Mesenteric fat pad (tissue), 1 donor: ENCODE results near the gene ALG12. TPM values are rescaled to one million over a fixed set of nuclear protein-coding genes. Genes with fewer than 3 reads are reported as not detected.
A peak's percentile ranks its signal among the peaks of the same experiment; 100 is the strongest.
"Not testable (repeated sequence)": the region's sequence is repeated elsewhere in the genome, so short reads cannot be mapped to it uniquely, and the experiment has no call there.

Experiments
- DNase-seq: peaks from one replicate; pipeline ENCODE4 v3.0.0-alpha.2; 2020; ENCODE audit warnings: low spot score
- total RNA-seq: library from RNA; stranded (reverse); fragmentation: NEBNext Ultra II Directional; extraction: Animal tissue kit (Norgen Biotek cat#: 25700); gene quantifications from one replicate; pipeline ENCODE4 v1.2.1, GENCODE V29; 2021
- donor health status: DM: yes; HTN: yes; CAD: no.

The ALG12 gene
- total RNA-seq, 1 donor from 2014 or later, result 12.5 TPM

DNA sequence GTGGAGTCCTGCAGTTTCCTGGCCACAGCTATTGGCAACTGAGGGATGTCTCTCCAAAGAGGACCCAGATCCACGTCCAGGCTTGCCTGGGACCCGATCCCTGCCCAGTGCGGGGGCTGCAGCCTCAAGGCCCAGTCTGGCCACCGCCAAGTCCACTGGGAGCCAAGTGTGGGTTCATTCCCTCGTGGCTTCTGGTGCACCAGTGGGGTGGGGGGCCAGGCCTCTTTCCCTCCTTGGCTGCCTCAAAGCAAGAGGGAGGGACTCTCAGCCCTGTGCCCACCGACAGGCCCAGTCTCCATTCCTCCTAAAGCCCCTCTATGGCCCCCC lies 29.0 kb upstream of the ALG12 start:
- DNase-seq, result no peak

DNA sequence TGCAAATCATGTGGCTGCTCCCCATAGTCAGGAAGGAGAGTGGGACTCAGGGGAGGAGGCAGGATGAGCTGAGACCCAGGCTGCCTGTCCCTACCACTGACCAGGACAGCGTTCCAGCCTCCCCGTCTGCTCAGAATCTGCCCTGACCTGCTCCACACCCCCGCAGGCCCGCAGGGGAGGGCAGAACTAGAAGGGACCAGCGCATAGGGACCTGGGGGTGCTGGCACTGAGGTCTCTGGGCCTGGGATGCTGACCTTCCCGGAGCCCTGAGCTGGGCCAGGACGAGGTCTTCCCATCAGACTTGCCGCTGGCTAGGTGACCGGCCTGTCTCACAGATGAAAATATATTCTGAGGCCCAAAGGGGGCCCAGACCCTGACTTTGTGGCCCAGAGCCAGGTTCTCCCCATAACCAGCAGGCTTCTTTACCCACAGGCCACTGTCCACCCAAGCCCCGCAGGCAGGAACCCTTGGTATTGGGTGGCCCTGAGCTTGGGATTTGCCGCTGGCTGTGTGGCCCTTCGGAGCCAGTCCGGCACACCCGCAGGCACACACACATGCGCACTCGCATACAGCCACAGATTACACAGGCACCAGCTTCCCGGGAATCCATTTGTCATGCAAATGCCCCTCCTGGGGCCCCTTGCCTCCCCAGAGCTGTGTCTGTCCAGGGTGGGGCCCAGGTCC lies 28.5 kb upstream of the ALG12 start:
- DNase-seq, result no peak

DNA sequence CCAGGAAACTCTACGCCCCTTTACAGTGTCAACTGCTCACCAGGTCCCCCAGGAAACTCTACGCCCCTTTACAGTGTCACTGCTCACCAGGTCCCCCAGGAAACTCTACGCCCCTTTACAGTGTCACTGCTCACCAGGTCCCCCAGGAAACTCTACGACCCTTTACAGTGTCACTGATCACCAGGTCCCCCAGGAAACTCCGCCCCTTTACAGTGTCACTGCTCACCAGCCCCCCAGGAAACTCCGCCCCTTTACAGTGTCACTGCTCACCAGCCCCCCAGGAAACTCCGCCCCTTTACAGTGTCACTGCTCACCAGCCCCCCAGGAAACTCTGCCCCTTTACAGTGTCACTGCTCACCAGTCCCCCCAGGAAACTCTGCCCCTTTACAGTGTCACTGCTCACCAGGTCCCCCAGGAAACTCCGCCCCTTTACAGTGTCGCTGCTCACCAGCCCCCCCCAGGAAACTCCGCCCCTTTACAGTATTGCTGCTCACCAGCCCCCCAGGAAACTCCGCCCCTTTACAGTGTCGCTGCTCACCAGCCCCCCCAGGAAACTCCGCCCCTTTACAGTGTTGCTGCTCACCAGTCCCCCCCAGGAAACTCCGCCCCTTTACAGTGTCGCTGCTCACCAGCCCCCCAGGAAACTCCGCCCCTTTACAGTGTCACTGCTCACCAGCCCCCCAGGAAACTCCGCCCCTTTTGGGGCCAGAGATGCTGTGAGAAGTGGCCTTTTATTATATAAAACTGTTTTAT lies 27.0 kb upstream of the ALG12 start:
- DNase-seq, result not testable (repeated sequence)

DNA sequence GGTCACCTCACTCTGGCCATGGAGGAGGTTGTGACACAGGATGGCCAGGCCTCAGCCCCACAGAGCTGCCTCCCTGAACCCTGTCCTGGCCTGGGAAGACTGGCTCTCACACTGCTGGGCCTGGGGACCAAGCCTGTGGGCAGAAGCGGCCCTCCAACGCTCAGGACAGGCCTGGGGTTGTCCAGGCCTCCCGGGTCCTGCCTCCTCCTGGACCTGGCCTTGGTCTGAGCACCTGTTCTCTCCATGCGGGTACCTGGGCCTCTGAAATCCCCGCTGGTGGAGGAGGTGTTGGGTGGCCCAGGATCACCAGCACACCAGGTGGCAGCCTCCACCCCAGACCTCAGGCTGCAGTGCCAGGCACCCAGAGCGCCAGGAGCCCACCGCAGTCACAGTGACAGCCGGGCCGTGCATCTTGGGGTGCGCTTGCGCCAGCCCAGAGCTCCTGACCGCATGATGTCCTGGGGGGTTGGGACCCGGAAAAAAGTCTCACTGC lies 26.2 kb upstream of the ALG12 start:
- DNase-seq, result no peak

DNA sequence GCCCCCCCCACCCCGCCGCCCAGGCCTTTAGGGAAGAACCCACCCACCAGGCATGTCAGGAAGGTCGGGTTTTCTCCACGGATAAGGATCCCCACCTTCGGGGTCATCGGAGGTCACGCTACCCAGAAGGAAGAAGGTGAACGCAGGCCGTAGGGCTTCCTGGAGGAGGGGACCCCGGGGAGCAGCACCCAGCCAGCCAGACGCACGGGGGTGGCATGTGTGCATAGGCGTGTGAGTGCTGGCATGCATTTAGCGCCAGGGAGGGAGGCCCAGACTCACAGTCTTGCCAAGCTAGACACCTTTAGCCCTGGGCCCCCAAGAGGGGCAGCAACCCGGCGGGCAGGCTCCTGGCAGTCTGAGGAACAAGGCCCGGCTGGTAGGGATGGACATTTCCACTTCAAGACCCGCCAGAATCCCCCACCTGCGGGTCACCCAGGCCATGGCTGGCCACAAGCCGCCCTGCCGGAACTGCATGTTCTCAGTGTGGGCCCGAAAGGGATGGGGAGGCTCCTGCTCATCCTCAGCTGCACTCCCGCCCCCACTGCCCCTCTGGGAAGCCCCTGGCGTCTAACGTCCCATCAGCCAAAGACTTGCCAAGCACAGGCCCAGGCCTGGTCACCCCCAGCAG lies 25.6 kb upstream of the ALG12 start:
- no peak for DNase-seq

DNA sequence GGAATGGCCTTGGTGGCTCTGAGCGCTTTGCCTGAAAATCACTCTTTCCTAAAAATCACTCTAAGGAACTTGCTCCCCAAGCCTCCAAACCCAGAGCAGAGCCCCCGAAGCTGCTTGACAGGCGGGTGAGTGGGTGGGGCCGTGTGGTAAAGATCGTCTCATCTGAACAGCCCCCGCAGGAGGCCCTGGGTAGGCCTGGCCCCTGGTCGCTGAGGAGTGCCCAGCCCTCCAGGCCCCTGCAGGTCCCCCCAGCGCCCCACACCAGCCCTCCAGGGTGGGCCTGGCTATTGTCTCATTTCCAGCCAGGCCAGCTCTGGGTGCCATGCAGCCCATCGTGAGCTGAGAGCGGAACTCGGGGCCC lies 25.1 kb upstream of the ALG12 start:
- DNase-seq, result no peak

DNA sequence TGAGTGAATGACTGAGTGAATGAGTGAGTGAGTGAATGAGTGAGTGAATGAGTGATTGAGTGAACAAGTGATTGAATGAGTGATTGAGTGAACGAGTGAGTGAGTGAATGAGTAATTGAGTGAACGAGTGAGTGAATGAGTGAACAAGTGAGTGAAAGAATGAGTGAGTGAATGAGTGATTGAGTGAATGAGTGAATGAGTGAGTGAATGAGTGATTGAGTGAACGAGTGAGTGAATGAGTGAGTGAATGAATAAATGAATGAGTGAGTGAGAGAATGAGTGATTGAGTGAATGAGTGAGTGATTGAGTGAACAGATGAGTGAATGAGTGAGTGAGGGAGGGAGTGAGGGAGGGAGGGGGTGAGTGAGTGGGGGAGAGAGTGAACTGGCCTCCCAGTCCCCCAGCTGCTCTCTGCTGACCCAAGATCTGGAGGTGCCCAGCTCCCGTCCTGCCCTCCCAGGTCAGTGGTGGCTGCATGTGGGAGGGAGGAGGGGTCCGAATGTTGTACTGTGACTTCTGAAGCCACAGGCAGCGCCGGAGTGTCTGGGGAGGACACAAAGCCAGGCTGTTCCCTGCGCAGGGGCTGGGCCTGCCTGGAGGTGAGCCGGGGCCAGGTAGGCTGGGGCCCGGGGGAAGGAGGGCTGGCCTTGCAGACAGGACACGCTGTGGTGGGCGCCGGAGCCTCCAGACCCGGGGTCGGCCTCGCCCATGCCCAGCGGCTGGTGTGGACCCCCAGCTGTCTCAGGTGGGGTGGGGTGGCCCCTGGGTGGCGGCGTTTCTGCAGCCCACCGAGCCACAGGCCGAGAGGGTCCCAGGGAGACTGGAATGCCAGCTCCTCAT lies 24.5 kb upstream of the ALG12 start:
- no peak for DNase-seq

DNA sequence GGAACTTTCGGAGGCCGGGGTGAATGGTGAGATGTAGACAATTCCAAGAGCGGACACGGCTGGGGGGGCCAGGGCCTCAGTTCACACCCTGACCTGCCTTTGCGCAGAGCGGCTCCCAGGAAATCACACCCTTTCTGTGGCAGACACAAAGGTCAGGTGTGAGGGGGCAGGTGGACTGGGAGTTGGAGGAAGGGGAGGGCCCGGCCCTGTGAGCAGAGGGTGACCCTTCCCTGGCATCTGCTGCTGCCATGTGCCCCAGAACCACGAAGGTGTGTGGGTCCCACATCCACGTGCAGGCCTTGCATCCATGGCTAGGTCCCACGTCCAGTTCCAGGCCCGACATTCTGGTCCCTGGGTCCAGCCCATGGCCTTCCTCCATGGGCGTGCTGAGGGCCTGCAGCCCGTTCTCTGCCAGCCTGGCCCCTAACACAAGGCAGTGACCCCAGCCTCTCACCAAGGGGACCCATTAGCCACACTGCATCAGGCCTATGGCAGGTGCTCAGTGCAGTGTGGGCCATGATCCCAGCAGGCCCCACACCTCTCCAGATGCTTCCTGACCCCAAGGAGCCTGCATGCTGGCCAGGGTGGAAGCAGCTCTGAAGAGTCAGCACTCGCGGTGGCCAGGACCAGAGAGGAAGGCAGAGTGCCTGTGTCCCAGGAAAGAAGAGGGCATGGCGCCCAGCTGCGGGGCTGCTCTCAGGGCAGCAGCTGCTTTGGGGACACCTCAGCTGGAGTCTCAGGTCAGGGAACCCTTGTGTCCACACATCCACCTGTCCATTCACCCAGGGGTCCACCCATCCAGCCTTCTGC lies 23.5 kb upstream of the ALG12 start:
- DNase-seq, result no peak

DNA sequence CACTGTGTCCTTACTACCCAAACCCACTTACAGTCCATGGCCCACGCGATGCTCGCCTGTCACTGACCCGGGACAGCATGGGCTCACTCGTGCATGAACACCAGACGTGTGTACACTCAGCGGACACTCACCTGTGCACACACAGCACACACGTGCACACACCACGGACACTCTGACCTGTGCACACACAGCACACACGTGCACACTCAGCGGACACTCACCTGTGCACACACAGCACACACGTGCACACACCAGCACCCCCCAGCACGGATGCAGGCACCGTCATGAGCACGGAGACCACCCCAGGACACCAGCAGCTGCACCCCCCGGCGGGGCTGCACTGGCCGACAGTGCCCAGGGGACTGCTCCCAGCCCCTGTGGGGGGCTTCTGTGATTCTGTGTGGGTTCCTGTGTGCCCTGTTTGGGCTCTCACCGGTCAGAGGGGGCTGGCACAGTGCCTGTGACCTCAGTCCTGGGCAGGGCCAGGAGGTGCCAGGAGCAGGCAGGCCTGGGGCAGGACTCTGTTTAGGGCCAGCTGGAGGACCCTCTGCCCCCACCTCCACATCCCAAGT lies 20.4 kb upstream of the ALG12 start:
- DNase-seq, result no peak

DNA sequence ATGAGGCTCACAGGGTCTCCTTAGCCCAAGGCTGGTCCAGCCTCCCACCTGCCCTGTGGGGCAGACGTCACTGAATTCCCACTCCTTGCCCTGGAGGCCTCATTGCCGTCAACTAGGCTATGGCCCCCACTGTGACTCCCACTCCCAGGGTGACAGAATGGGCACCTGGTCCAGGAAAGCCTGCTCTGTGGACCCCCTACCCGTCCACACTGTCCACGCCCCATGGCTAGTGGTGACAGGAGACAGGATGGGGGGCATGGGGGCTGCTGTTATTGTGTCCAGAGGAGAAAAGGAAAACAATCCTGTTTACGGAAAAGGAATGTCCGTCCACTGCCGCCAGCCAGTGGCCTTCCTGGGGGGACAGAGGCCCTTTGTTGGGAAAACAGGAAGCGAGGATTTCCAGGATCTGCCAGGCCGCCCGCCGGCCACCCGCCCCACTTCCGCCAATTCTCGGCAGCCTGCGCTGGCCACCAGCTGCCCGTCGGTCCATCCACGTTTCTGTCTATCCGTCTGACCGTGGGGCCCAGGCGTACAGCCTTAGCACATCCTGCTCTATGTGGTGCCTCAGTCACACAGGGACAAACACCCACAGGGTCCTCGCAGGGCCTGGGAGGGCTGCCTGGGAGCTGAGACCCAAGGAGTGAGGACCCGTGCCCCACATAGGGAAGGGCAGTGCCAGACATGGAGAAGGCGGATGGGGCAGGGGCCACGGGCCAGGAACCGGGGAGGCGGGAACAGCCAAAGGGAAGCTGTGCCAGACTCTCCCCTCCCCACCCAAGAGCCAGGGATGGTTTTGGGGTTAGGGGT lies 19.7 kb upstream of the ALG12 start:
- no peak for DNase-seq

DNA sequence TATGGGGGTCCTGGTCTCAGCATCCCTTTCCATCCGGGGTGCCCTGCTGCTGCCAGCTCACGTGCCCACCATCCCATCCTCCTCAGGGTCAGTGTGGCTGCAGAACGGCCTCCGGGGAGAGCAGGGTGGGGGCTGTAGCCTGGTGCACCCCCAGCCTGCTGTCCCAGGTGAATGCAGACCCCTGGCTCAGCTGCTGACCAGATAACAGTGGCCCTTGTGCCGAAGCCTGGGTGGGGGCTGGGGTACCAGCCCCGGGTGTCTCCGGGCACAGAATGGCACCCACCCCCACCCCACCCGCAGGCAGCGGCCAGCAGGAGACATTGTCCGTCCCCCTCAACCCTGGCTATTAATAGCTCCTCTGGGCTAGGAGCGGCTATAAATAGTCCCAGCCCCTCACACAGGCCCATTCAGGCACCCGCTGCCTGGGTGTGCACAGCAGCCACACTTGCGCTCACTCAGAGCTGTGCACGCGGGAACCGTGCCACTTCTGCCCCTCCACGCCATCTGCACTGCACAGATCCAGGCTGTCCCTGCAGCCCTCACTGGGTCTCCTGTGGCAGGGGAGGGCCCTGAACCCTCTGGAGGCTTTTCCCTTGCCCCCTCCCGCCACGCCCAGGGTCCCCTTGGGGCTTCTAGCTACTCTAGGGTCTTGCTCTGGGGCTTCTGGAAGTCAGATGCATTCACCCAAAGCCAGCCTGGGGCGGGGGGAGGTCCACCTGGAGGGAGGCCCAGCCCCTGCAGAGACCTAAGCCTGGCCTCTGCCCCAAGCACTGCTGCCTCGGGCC lies 18.9 kb upstream of the ALG12 start:
- no peak for DNase-seq

DNA sequence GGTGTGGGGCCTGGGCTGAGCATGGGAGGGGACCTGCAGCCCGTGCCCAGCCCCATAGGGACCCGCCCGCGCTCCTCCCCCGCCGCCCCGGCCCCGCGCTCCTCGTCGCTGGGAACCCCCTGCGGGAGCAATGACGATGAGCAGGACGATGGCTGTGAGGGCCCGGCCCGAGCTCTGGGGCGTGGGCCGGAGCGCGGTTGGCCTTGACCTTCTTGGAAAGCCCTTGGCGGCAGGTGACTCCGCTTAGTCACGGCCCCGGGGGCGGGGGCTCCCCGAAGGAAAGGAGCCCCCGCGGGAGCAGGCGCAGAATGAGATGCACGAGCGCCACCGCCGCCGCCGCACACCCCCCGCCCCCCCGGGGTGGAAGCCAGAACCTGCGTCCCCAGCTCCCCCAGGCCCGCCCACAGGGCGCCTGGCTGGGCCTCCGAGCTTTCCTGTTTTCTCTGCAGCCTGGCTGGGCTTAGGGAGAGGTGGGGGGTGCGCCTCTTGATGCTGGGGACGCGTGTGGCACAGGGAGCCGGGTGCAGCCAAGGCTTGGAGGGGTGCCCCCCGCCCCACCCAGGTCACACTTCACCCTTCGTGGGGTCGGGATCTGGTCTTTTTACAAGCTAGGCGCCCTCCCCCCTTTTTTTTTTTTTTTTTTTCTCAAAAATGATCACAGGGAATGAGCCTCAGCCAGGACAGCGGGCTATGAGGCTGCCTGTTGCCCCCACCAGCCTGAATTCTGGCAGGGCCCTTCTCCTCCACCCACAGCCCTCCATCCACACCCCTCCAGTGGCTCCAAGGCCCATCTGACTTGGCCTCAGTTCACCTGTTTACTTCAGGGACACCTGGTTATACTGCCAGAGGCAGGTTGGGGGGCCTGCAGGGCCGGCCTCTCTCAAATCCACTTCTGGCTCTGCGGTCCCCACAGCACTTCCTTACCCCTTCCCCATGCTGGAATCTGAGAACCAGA lies 18.1 kb upstream of the ALG12 start:
- peak; percentile 99 for DNase-seq

DNA sequence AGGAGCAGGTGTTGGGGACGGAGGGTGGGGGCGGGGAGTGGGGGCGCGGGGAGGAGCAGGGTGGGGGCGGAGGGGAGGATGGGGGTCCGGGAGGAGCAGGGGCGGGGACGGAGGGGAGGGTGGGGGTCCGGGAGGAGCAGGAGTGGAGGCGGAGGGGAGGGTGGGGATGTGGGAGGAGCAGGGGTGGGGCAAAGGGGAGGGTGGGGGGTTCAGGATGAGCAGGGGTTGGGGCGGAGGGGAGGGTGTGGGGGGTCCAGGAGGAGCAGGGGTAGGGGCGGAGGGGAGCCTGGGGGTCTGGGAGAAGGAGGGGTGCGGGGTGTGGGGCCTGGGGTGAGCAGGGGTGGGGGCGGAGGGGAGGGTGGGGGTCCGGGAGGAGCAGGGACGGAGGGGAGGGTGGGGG lies 17.3 kb upstream of the ALG12 start:
- DNase-seq, result no peak

DNA sequence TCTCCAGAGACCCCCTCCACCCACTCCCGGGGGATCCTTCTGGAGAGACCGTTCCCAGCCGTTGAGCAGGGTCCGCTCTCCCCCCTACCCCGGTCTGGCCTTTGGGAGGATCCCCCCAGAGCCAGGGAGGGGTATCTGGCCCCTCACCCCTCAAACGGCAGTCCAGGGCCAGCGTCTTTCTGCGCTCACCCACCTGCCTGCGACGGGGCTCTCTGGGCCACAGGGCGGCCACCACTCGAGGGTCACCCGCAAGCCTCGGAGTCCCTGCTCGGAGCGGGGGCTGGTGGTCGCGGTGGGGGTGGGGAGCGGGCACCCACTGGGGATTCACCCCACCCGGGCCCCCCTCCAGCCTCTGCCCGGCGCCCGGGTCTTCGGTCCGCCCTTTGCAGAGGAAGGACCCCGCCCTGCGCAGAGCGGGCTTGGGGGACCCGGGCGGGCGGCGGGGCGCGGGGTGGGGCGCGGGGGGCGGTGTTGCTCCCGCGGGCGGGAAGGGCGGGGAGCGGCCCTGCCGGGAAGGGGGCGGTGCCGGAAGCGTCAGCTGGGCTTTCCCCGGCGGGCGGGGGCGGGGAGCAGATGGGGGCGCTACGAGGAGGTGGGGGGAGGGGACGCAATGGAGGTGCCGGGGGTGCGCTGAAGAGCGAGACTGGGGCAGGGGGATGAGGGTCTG lies 16.8 kb upstream of the ALG12 start:
- DNase-seq, result peak; percentile 97

DNA sequence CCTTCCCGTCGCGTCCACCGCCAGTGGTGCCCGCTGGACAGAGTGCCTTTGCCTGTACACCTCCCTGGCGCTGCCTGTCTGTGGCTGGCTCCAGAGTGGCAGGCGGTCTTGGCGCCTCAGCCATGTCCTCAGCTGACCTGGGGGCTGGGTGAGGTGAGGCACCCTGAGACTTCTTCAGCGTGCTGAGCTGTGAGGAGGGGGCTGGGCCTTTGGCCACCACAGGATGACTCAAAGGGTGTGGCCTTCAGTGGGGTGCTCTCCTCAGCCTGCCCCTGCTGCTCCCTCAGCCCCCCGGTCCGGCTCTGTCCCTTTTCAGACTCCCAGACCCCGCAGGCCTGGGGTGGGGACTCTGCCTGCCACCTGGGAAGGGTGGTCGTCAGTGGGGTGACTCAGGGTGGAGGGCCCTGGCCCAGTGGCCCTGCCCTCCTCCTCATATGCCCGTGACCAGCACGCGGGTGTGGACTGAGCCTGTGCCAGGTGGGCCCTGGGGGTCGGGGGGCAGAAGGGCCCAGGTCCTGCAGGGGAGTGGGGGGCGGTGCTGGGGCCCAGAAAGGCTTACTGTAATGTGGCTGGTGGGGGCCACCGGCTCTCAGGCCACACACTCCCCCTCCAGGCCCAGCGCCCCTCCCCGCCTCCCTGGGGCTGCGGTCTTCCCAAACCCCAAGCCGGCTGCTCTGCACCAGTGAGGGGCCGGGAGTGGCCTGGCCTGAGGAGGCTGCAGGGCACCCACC lies 16.1 kb upstream of the ALG12 start:
- DNase-seq, result no peak
